IMR-90 (cell line): ENCODE results near the gene TM4SF18. TPM values are rescaled to one million over a fixed set of nuclear protein-coding genes. Genes with fewer than 3 reads are reported as not detected.

Experiments used
- ATAC-seq: fragments of 200-7000 bp; cut with Tn5 transposase; 2 replicates; pipeline ENCODE4 v1.9.1; 2020; ENCODE audit warnings: low read depth, mild to moderate bottlenecking, moderate library complexity
- BruUV-seq: library from RNA; stranded (reverse); fragments of 400-500 nt; replicated peaks from 2 replicates; lab custom pipeline; 2021; lab: Mats Ljungman, UMichigan
- CTCF ChIA-PET: fragments of 300-600 bp; formaldehyde crosslinking; extraction: SDS; loops from one replicate; lab custom pipeline; 2021; ENCODE audit warnings: antibody characterized with exemption; lab: Yijun Ruan, JAX
- POLR2A ChIA-PET: fragments of 300-600 bp; sonication (Branson Sonifier 250); formaldehyde crosslinking; loops from one replicate; lab custom pipeline; 2022; ENCODE audit warnings: antibody characterized with exemption; ENCODE audit not compliant: unreplicated experiment; lab: Charles Lee
- DNase-seq: peaks from one replicate; pipeline ENCODE4 v3.0.0; 2013
- H2AFZ ChIP-seq: replicated peaks from 2 replicates; pipeline ENCODE3; 2013; ENCODE audit warnings: low read length, mild to moderate bottlenecking; ENCODE audit not compliant: poor library complexity
- H2AK5ac ChIP-seq: 2 replicates; pipeline ENCODE4 v1.6.1; 2013; ENCODE audit warnings: low read depth, low read length, inconsistent platforms
- H2AK9ac ChIP-seq: replicated peaks from 2 replicates; pipeline ENCODE3; 2013; ENCODE audit warnings: mild to moderate bottlenecking, low read depth, low read length, moderate library complexity; ENCODE audit not compliant: poor library complexity
- H2BK120ac ChIP-seq: 2 replicates; pipeline ENCODE4 v1.6.1; 2013; ENCODE audit warnings: low read depth, low read length, inconsistent platforms
- H2BK15ac ChIP-seq: 3 replicates; pipeline ENCODE4 v1.6.1; 2013; ENCODE audit warnings: low read depth, low read length, inconsistent platforms
- H2BK20ac ChIP-seq: 2 replicates; pipeline ENCODE4 v1.6.1; 2013; ENCODE audit warnings: low read depth, mild to moderate bottlenecking, inconsistent platforms, low read length, moderate library complexity
- H2BK5ac ChIP-seq: 2 replicates; pipeline ENCODE4 v1.6.1; 2013; ENCODE audit warnings: mild to moderate bottlenecking, low read depth, low read length, inconsistent platforms; ENCODE audit not compliant: poor library complexity, severe bottlenecking
- H3K14ac ChIP-seq: replicated peaks from 2 replicates; pipeline ENCODE4 v1.6.1; 2013; ENCODE audit warnings: low read depth, low read length, inconsistent platforms
- H3K18ac ChIP-seq: 2 replicates; pipeline ENCODE4 v1.6.1; 2013; ENCODE audit warnings: low read depth, low read length, control low read depth
- H3K23ac ChIP-seq: 2 replicates; pipeline ENCODE4 v1.6.1; 2013; ENCODE audit warnings: low read depth, low read length, inconsistent platforms
- H3K27ac ChIP-seq: 2 replicates; pipeline ENCODE4 v1.5.1; 2013; ENCODE audit warnings: mild to moderate bottlenecking, control low read depth, low read length; ENCODE audit not compliant: insufficient read depth
- H3K27me3 ChIP-seq: 2 replicates; pipeline ENCODE4 v1.6.1; 2013; ENCODE audit warnings: low read length; ENCODE audit not compliant: control insufficient read depth, insufficient read depth
- H3K36me3 ChIP-seq: 2 replicates; pipeline ENCODE4 v1.6.1; 2013; ENCODE audit warnings: low read length, mixed read lengths; ENCODE audit not compliant: control insufficient read depth, insufficient read depth
- H3K4ac ChIP-seq: 2 replicates; pipeline ENCODE4 v1.6.1; 2013; ENCODE audit warnings: low read depth, low read length, inconsistent platforms
- H3K4me1 ChIP-seq: 2 replicates; pipeline ENCODE4 v1.6.1; 2013; ENCODE audit warnings: low read length, mixed read lengths; ENCODE audit not compliant: control insufficient read depth, insufficient read depth
- H3K4me2 ChIP-seq: 2 replicates; pipeline ENCODE4 v1.6.1; 2013; ENCODE audit warnings: low read depth, mild to moderate bottlenecking, control low read depth, low read length, moderate library complexity
- H3K4me3 ChIP-seq: 2 replicates; pipeline ENCODE4 v1.5.1; 2013; ENCODE audit warnings: low read depth, mild to moderate bottlenecking, control low read depth, low read length, moderate library complexity; ENCODE audit not compliant: insufficient read depth
- H3K56ac ChIP-seq: 2 replicates; pipeline ENCODE4 v1.6.1; 2013; ENCODE audit warnings: low read length, inconsistent platforms; ENCODE audit not compliant: insufficient read depth; ENCODE audit errors: extremely low read depth
- H3K79me1 ChIP-seq, 2 experiments: 2 replicates each; pipeline ENCODE4 v1.6.1; 2013; ENCODE audit warnings: low read length in 2 of 2, inconsistent platforms in 1 of 2, low read depth in 1 of 2
- H3K9ac ChIP-seq: 2 replicates; pipeline ENCODE4 v1.6.1; 2013; ENCODE audit warnings: low read depth, low read length, control low read depth
- H3K9me1 ChIP-seq: 2 replicates; pipeline ENCODE4 v1.6.1; 2013; ENCODE audit warnings: low read length, inconsistent platforms; ENCODE audit not compliant: insufficient read depth
- H3K9me3 ChIP-seq: 2 replicates; pipeline ENCODE4 v1.6.1; 2013; ENCODE audit warnings: low read length; ENCODE audit not compliant: control insufficient read depth, insufficient read depth
- H4K20me1 ChIP-seq: 2 replicates; pipeline ENCODE4 v1.6.1; 2013; ENCODE audit warnings: low read length, inconsistent platforms; ENCODE audit not compliant: insufficient read depth
- H4K5ac ChIP-seq: 2 replicates; pipeline ENCODE4 v1.6.1; 2013; ENCODE audit warnings: mild to moderate bottlenecking, low read depth, low read length, control low read depth
- H4K8ac ChIP-seq, 2 experiments: 2 replicates each; pipeline ENCODE4 v1.6.1; 2013; ENCODE audit warnings: low read depth in 2 of 2, low read length in 2 of 2, control low read depth in 1 of 2, inconsistent platforms in 1 of 2
- H4K91ac ChIP-seq: 2 replicates; pipeline ENCODE4 v1.6.1; 2013; ENCODE audit warnings: low read depth, low read length, inconsistent platforms; ENCODE audit not compliant: insufficient read depth
- BHLHE40 ChIP-seq: fragments of 150-350 bp; IDR thresholded peaks from 2 replicates; pipeline ENCODE4 v1.6.1; 2016; ENCODE audit warnings: mild to moderate bottlenecking, low read depth, low read length
- POLR2A ChIP-seq: IDR thresholded peaks from 2 replicates; pipeline ENCODE4 v1.6.1; 2012; ENCODE audit warnings: mild to moderate bottlenecking, low read depth, low read length
- WGBS, 2 experiments: methylation state at CpG; one replicate each; pipeline versions ENCODE4 v1.1.5 to v1.1.7; 2013; ENCODE audit warnings: missing lambda C conversion rate in 2 of 2; ENCODE audit not compliant: insufficient read length in 1 of 2; ENCODE audit errors: extremely low coverage in 2 of 2; 5-methylcytosine and 5-hydroxymethylcytosine counted together
- dilution Hi-C: fragments of 300-500 bp; cut with HindIII; formaldehyde crosslinking; loops from one replicate; pipeline ENCODE4 v1.14.3; 2018; ENCODE audit warnings: low sequenced_read_pairs; ENCODE audit not compliant: unreplicated experiment
- in situ Hi-C: fragments of 300-500 bp; cut with MboI; formaldehyde crosslinking; loops from 3 replicates; pipeline ENCODE4 v1.14.3; 2019; ENCODE audit warnings: low sequenced_read_pairs, inconsistent platforms, mixed read lengths
- intact Hi-C: fragments of 100-400 bp; cut with micrococcal nuclease; formaldehyde crosslinking; loops from 2 replicates; pipeline ENCODE4 v1.10.0; 2022
- polyA plus RNA-seq, 3 experiments: library from polyadenylated mRNA; depleted of rRNA; stranded (reverse); fragments of >200 nt; gene quantifications; 2 replicates each; pipeline ENCODE4 v1.2.3, GENCODE V29; 2012; ENCODE audit warnings: low replicate concordance in 1 of 3
- total RNA-seq: library from RNA; depleted of rRNA; stranded (reverse); fragments of >200 nt; gene quantifications from 2 replicates; pipeline ENCODE4 v1.2.3, GENCODE V29; 2012

The TM4SF18 gene
- total and polyA plus RNA-seq, 2 of the 4 experiments (the other 2 are of a cell fraction), result under 0.01 TPM; not detected in 1

DNA sequence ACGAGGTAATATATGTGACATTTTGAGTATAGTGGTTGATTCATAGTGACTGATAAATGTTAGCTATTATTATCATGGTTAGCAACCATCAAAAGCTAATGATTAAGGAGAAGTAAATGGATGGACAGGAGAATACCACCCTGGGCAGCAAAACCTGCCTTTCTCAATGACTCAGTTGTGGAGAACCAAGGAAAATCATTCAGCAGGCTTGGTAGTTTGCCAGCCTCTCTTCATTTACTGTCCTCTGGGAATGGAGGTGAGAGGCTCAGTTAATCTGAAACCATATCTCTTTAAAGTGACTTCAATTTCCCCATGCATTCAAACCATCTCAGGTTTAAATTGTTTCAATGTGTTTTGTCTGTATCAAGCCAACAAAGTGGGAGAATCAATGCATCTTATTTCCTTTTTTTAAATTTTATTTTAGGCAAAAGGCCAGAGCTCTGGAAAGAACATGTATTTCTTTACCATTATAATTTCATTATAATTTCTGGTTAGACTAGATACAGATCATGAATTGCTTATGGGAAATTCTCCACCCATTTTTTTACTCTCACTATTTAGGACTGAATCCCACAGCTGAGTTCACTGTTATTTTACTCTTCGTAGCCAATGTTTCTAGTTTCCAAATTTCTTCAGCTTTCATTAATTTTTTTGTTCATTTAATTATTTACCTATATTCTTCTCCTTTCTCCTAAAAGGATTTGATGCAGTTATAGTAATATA is 2.7 kb downstream of the TM4SF18 start:
- Histone ChIP-seq H3K36me3 (no peaks in the 10 kb centered on the region), H3K4ac (no peak overlapping the region), H3K18ac (no peak overlapping the region), H3K4me3 (no peak overlapping the region), H3K4me2 (no peak overlapping the region), H2AK5ac (no peak overlapping the region), H3K79me1 (no peaks in the 10 kb centered on the region; a peak in 1 of 4 replicates), H2BK5ac (no peak overlapping the region), H4K8ac (no peak overlapping the region), H3K9ac (no peak overlapping the region), H2AK9ac (no peak overlapping the region), H3K27me3 (no peaks in the 10 kb centered on the region), H3K9me1 (no peaks in the 10 kb centered on the region; the same call in 1 of the 2 replicates), H2AFZ (no peak overlapping the region), H3K23ac (no peak overlapping the region), H3K9me3 (no peaks in the 10 kb centered on the region), H3K56ac (no peak overlapping the region), H3K14ac (0 out of 2 replicates have a peak overlapping the region, but pooled peaks have one; percentile 23), H2BK15ac (no peak overlapping the region), H3K4me1 (peaks cover 3% of the 10 kb centered on the region), H4K20me1 (no peaks in the 10 kb centered on the region), H4K5ac (no peak overlapping the region), H2BK120ac (peak overlapping the region; percentile 5; the same call in 1 of the 2 replicates), H2BK20ac (no peak overlapping the region), H4K91ac (no peak overlapping the region), H3K27ac (no peak overlapping the region)
- peak; percentile 31 for DNase-seq
- intact Hi-C loops, result no loop called here
- WGBS, 2 experiments, result 100% methylated on average over 1 of the region's 2 CpGs; no CpG with 5 or more reads in 1 of the 2 experiments
- ATAC-seq, result no peak
- in situ Hi-C loops, result loop anchor here (10.0 kb wide), 1 partner anchor 376 kb away; no protein-coding TSS in a partner anchor
- dilution Hi-C loops, result no loop called here
- CTCF ChIA-PET, result interaction anchor here (1.0 to 1.4 kb wide), 2 partner anchors 58 to 210 kb away, joined by 3 to 4 read pairs; no protein-coding TSS in a partner anchor
- POLR2A ChIA-PET, result no interaction called here
- no TSS peak for BruUV-seq
- TF ChIP-seq BHLHE40 (no peak), POLR2A (no peak)
